ENCODE results near the gene GOT1. TPM values are rescaled to one million over a fixed set of nuclear protein-coding genes. Genes with fewer than 3 reads are reported as not detected.

Gene GOT1
- total and polyA plus RNA-seq, 2 donors = 16.1 to 19.9 TPM

DNA sequence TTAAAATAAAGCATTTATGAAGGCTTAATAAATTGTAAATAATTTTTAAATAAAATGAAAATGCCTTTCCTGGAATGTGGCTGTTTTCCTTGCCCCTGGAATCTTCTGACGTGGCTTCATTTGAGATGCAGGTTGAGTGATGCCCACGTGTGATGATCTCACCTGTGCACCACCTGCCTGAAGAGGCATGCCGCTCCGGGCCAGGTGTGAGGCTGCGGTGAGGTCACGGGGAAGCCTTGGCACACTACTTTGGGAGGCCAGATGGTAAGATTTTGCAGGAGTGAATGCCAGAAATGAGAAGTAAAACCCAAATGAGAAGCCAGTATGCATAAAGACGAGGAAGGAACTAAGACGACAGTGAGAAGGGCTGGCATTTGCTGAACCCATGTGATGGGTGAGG lies 36.2 kb downstream of the GOT1 start:
- 90% methylated on average over 8 of the region's 8 CpGs for WGBS
- Histone ChIP-seq H3K36me3 (ENCODE audit: control insufficient read depth in 2 of 2, insufficient read depth in 2 of 2, low read length in 1 of 2) (peaks cover 13 to 20% of the 10 kb centered on the region in 2 donors), H3K4me3 (ENCODE audit: low read length in 2 of 2) (no peak overlapping the region), H3K9me3 (ENCODE audit: control insufficient read depth in 2 of 2, insufficient read depth in 1 of 2, low read length in 1 of 2) (no peaks in the 10 kb centered on the region), H3K4me1 (ENCODE audit: control insufficient read depth in 2 of 2, insufficient read depth in 2 of 2, low read length in 2 of 2) (peaks cover 0 to 4% of the 10 kb centered on the region in 2 donors), H3K27ac (ENCODE audit: low read depth in 1 of 2, low read length in 1 of 2) (no peak overlapping the region), H3K27me3 (ENCODE audit: control insufficient read depth in 2 of 2, insufficient read depth in 1 of 2, low read length in 1 of 2) (no peaks in the 10 kb centered on the region)
- DNase-seq (ENCODE audit: low read depth in 6 of 9, low spot score in 9 of 9) = no peak

GRCh38 chr10:99393683-99394082 lies 36.7 kb downstream of the GOT1 start:
- Histone ChIP-seq H3K4me3 (ENCODE audit: low read length in 2 of 2) (no peak overlapping the region), H3K4me1 (ENCODE audit: control insufficient read depth in 2 of 2, insufficient read depth in 2 of 2, low read length in 2 of 2) (peaks cover 0 to 4% of the 10 kb centered on the region in 2 donors), H3K27ac (ENCODE audit: low read depth in 1 of 2, low read length in 1 of 2) (no peak overlapping the region), H3K9me3 (ENCODE audit: control insufficient read depth in 2 of 2, insufficient read depth in 1 of 2, low read length in 1 of 2) (no peaks in the 10 kb centered on the region), H3K36me3 (ENCODE audit: control insufficient read depth in 2 of 2, insufficient read depth in 2 of 2, low read length in 1 of 2) (peaks cover 8 to 14% of the 10 kb centered on the region in 2 donors), H3K27me3 (ENCODE audit: control insufficient read depth in 2 of 2, insufficient read depth in 1 of 2, low read length in 1 of 2) (no peaks in the 10 kb centered on the region)
- no peak for DNase-seq (ENCODE audit: low read depth in 6 of 9, low spot score in 9 of 9)
- 98% methylated on average over 5 of the region's 5 CpGs for WGBS

- H3K27ac ChIP-seq (ENCODE audit: low read depth in 1 of 2, low read length in 1 of 2) = no peak overlapping the region
- H3K4me1 ChIP-seq (ENCODE audit: control insufficient read depth in 2 of 2, insufficient read depth in 2 of 2, low read length in 2 of 2) = peaks cover 0 to 4% of the 10 kb centered on the region in 2 donors
- H3K4me3 ChIP-seq (ENCODE audit: low read length in 2 of 2) = no peak overlapping the region
- WGBS = 91% methylated on average over 2 of the region's 2 CpGs
- DNase-seq (ENCODE audit: low read depth in 6 of 9, low spot score in 9 of 9) = no peak
- peaks cover 8 to 10% of the 10 kb centered on the region in 2 donors for H3K36me3 ChIP-seq (ENCODE audit: control insufficient read depth in 2 of 2, insufficient read depth in 2 of 2, low read length in 1 of 2)
- no peaks in the 10 kb centered on the region for H3K9me3 ChIP-seq (ENCODE audit: control insufficient read depth in 2 of 2, insufficient read depth in 1 of 2, low read length in 1 of 2)
- H3K27me3 ChIP-seq (ENCODE audit: control insufficient read depth in 2 of 2, insufficient read depth in 1 of 2, low read length in 1 of 2) = no peaks in the 10 kb centered on the region
Measured at GRCh38 chr10:99393036-99393435, 37.4 kb downstream of the GOT1 start.

DNA sequence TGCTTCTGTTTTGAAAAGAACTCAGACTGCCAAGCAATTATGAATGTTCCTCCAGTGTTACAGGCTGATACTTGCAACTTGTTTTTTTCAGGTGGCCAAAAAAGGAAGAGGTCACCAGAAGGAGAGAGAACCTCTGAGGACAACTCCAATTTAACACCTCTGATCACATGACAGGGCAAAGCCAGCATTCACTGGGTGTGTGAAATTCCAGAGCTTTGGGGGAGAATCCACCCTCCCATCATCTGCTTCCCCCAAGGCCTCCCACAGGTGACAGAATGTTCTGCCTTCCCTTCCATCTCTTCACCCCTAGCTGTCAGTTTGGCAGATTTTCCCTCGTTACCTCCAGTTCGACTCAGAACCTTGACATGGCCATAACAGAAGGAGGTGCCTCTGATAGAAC lies 39.1 kb downstream of the GOT1 start:
- no peak overlapping the region for H3K4me3 ChIP-seq (ENCODE audit: low read length in 2 of 2)
- no peaks in the 10 kb centered on the region for H3K9me3 ChIP-seq (ENCODE audit: control insufficient read depth in 2 of 2, insufficient read depth in 1 of 2, low read length in 1 of 2)
- WGBS = 97% methylated on average over 2 of the region's 2 CpGs
- peaks cover 0 to 4% of the 10 kb centered on the region in 2 donors for H3K4me1 ChIP-seq (ENCODE audit: control insufficient read depth in 2 of 2, insufficient read depth in 2 of 2, low read length in 2 of 2)
- H3K27me3 ChIP-seq (ENCODE audit: control insufficient read depth in 2 of 2, insufficient read depth in 1 of 2, low read length in 1 of 2) = no peaks in the 10 kb centered on the region
- no peak overlapping the region for H3K27ac ChIP-seq (ENCODE audit: low read depth in 1 of 2, low read length in 1 of 2)
- H3K36me3 ChIP-seq (ENCODE audit: control insufficient read depth in 2 of 2, insufficient read depth in 2 of 2, low read length in 1 of 2) = peaks cover 0 to 3% of the 10 kb centered on the region in 2 donors
- DNase-seq (ENCODE audit: low read depth in 6 of 9, low spot score in 9 of 9) = no peak

GRCh38 chr10:99389729-99390480 lies 40.5 kb downstream of the GOT1 start:
- H3K4me1 ChIP-seq (ENCODE audit: control insufficient read depth in 2 of 2, insufficient read depth in 2 of 2, low read length in 2 of 2) = no peaks in the 10 kb centered on the region
- H3K36me3 ChIP-seq (ENCODE audit: control insufficient read depth in 2 of 2, insufficient read depth in 2 of 2, low read length in 1 of 2) = peaks cover 0 to 3% of the 10 kb centered on the region in 2 donors
- DNase-seq (ENCODE audit: low read depth in 6 of 9, low spot score in 9 of 9) = no peak
- H3K9me3 ChIP-seq (ENCODE audit: control insufficient read depth in 2 of 2, insufficient read depth in 1 of 2, low read length in 1 of 2) = no peaks in the 10 kb centered on the region
- no peak overlapping the region for H3K4me3 ChIP-seq (ENCODE audit: low read length in 2 of 2)
- no peak overlapping the region for H3K27ac ChIP-seq (ENCODE audit: low read depth in 1 of 2, low read length in 1 of 2)
- WGBS = 96% methylated on average over 9 of the region's 9 CpGs
- H3K27me3 ChIP-seq (ENCODE audit: control insufficient read depth in 2 of 2, insufficient read depth in 1 of 2, low read length in 1 of 2) = no peaks in the 10 kb centered on the region

DNA sequence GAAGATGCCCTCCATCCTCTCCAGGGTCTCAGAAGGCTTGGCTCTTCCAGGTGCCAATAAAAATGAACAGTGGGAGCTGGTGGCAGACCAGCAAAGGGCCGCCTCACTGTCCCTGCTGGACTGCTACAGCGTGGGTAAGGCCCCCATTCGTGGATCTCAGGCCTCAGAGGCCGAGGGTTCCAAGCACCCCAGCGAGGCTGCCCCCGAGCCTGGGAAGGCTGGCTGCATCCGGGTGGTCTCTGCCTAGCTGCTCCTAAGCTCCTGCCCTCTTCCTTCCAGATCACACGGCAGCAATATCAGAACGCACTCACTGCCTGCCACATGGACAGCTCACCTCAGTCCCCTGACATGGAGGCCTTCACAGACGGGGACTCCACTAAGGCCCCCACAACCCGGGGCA lies 42.9 kb downstream of the GOT1 start:
- WGBS = 96% methylated on average over 11 of the region's 11 CpGs
- Histone ChIP-seq H3K36me3 (ENCODE audit: control insufficient read depth in 2 of 2, insufficient read depth in 2 of 2, low read length in 1 of 2) (no peaks in the 10 kb centered on the region), H3K27ac (ENCODE audit: low read depth in 1 of 2, low read length in 1 of 2) (no peak overlapping the region), H3K9me3 (ENCODE audit: control insufficient read depth in 2 of 2, insufficient read depth in 1 of 2, low read length in 1 of 2) (no peaks in the 10 kb centered on the region), H3K4me3 (ENCODE audit: low read length in 2 of 2) (no peak overlapping the region), H3K27me3 (ENCODE audit: control insufficient read depth in 2 of 2, insufficient read depth in 1 of 2, low read length in 1 of 2) (no peaks in the 10 kb centered on the region), H3K4me1 (ENCODE audit: control insufficient read depth in 2 of 2, insufficient read depth in 2 of 2, low read length in 2 of 2) (no peaks in the 10 kb centered on the region)
- no peak for DNase-seq (ENCODE audit: low read depth in 6 of 9, low spot score in 9 of 9)

DNA sequence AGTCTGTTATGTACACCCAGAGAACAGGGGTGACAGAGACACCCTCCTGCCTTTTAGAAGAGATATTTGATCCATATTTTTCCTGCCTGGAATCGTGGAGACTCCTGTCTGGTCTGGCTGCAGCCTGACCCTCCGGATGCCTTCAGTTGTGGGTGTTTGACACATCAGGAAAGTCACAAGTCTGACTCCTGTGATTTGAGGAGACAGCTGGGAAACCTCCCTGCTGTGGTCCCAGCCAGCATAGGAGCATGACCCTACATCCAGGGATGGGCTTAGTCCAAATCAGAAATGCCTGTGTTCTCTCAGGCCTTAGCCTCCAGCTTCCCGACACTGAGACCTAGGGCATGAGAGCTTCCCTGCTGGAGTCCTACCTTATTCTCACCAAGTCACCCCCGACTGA lies 43.4 kb downstream of the GOT1 start:
- DNase-seq (ENCODE audit: low read depth in 6 of 9, low spot score in 9 of 9) = no peak
- Histone ChIP-seq H3K27me3 (ENCODE audit: control insufficient read depth in 2 of 2, insufficient read depth in 1 of 2, low read length in 1 of 2) (no peaks in the 10 kb centered on the region), H3K36me3 (ENCODE audit: control insufficient read depth in 2 of 2, insufficient read depth in 2 of 2, low read length in 1 of 2) (no peaks in the 10 kb centered on the region), H3K27ac (ENCODE audit: low read depth in 1 of 2, low read length in 1 of 2) (no peak overlapping the region), H3K9me3 (ENCODE audit: control insufficient read depth in 2 of 2, insufficient read depth in 1 of 2, low read length in 1 of 2) (no peaks in the 10 kb centered on the region), H3K4me3 (ENCODE audit: low read length in 2 of 2) (no peak overlapping the region), H3K4me1 (ENCODE audit: control insufficient read depth in 2 of 2, insufficient read depth in 2 of 2, low read length in 2 of 2) (no peaks in the 10 kb centered on the region)
- 94% methylated on average over 4 of the region's 4 CpGs for WGBS

- Histone ChIP-seq H3K9me3 (ENCODE audit: control insufficient read depth in 2 of 2, insufficient read depth in 1 of 2, low read length in 1 of 2) (no peaks in the 10 kb centered on the region), H3K36me3 (ENCODE audit: control insufficient read depth in 2 of 2, insufficient read depth in 2 of 2, low read length in 1 of 2) (no peaks in the 10 kb centered on the region), H3K27ac (ENCODE audit: low read depth in 1 of 2, low read length in 1 of 2) (no peak overlapping the region), H3K4me1 (ENCODE audit: control insufficient read depth in 2 of 2, insufficient read depth in 2 of 2, low read length in 2 of 2) (no peaks in the 10 kb centered on the region), H3K27me3 (ENCODE audit: control insufficient read depth in 2 of 2, insufficient read depth in 1 of 2, low read length in 1 of 2) (no peaks in the 10 kb centered on the region), H3K4me3 (ENCODE audit: low read length in 2 of 2) (no peak overlapping the region)
- no peak for DNase-seq (ENCODE audit: low read depth in 6 of 9, low spot score in 9 of 9)
- 82% methylated on average over 1 of the region's 1 CpG for whole genome bisulfite sequencing
Measured at GRCh38 chr10:99382176-99382575, 48.2 kb downstream of the GOT1 start.

GRCh38 chr10:99375426-99375825 lies 55.0 kb downstream of the GOT1 start:
- H3K4me3 ChIP-seq (ENCODE audit: low read length in 2 of 2) = no peak overlapping the region
- no peaks in the 10 kb centered on the region for H3K4me1 ChIP-seq (ENCODE audit: control insufficient read depth in 2 of 2, insufficient read depth in 2 of 2, low read length in 2 of 2)
- H3K27me3 ChIP-seq (ENCODE audit: control insufficient read depth in 2 of 2, insufficient read depth in 1 of 2, low read length in 1 of 2) = no peaks in the 10 kb centered on the region
- no peaks in the 10 kb centered on the region for H3K36me3 ChIP-seq (ENCODE audit: control insufficient read depth in 2 of 2, insufficient read depth in 2 of 2, low read length in 1 of 2)
- H3K9me3 ChIP-seq (ENCODE audit: control insufficient read depth in 2 of 2, insufficient read depth in 1 of 2, low read length in 1 of 2) = no peaks in the 10 kb centered on the region
- no peak overlapping the region for H3K27ac ChIP-seq (ENCODE audit: low read depth in 1 of 2, low read length in 1 of 2)
- DNase-seq (ENCODE audit: low read depth in 6 of 9, low spot score in 9 of 9) = no peak

Measured in thymus (tissue), 11 donors.